GM10266 (cell line): ENCODE data around the gene ETV7.

ENCODE experiments used
- DNase-seq: peaks from one replicate; pipeline ENCODE4 v3.0.0; 2012; ENCODE audit errors: extremely low spot score
- TF ChIP-seq, protein P1 (sequence below): IDR thresholded peaks from 2 replicates; pipeline ENCODE4 v1.5.1; 2012; ENCODE audit warnings: mild to moderate bottlenecking, low read depth; ENCODE audit not compliant: control insufficient read depth, insufficient read depth; ENCODE audit errors: missing control alignments

Gene ETV7

DNA sequence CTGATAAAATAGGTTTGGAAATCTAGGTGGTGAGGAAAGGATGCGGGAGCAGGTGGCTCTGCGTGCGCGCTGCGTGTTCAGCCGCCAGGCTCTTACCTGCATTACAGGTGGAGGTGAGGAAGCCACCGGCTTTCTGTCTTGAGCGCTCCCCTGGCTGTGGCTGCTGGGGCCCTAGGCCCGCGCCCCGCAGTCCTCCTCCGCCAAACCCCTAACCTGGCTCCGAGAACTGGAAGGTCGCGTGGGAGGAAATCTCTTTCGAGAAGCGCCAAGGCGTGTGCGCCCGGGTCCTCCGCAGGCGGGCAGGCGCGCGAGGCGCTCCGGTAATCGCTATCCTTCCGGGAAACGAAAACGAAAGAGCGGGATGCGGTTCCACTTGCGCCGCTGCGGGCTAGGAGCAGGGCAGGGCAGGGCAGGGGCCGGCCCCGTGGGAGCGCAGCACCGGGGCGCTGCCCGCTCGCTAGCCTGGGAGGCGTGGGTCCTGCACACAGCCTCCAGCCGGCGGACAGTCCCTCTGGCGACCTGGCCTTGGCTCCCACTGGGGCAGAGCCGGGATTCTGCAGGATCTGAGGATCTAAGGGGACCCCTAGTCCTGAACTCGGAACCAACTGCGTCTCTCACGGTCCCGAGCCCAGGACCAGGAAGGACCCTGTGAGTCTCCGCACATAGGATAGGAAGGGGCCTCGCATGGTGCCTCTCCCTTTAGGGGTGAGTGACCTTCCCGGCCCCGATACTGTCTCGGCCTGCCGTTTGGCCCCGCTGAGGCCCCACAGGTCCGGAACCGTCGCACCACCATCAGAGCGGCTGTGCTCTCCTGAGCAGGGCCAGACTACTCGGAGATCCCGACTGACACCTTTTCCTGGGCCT lies at the start of gene ETV7:
Gene ETV7, minus strand, starts transcription at position 230 of the 864 bp plus-strand sequence. Its CDS starts 128 bp downstream, at position 102.
- DNase-seq, result no peak

DNA sequence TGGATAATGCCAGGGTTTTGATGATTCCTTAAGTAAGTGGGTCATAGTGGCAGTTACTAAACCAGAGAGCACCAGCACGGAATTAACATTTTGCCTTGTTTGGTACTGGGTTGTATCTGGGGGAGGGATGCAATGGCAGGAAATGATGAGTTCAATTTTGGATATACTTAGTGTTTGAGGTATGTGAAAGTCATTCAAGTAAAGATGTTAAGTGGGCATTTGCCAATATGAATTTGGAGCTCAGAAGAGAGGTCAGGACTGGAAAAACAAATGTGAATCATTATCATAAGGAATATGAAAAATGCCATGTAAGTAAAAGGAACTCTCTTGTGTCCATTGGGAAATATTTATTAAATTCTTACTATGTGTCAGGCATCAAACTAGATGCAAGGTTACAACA lies 49.0 kb upstream of the ETV7 start:
- DNase-seq, result no peak
- TF ChIP-seq, protein P1, sequence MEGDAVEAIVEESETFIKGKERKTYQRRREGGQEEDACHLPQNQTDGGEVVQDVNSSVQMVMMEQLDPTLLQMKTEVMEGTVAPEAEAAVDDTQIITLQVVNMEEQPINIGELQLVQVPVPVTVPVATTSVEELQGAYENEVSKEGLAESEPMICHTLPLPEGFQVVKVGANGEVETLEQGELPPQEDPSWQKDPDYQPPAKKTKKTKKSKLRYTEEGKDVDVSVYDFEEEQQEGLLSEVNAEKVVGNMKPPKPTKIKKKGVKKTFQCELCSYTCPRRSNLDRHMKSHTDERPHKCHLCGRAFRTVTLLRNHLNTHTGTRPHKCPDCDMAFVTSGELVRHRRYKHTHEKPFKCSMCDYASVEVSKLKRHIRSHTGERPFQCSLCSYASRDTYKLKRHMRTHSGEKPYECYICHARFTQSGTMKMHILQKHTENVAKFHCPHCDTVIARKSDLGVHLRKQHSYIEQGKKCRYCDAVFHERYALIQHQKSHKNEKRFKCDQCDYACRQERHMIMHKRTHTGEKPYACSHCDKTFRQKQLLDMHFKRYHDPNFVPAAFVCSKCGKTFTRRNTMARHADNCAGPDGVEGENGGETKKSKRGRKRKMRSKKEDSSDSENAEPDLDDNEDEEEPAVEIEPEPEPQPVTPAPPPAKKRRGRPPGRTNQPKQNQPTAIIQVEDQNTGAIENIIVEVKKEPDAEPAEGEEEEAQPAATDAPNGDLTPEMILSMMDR, result no peak

More for the DNA sequence above, at the start of gene ETV7:
- TF ChIP-seq, protein P1, result no peak

DNA sequence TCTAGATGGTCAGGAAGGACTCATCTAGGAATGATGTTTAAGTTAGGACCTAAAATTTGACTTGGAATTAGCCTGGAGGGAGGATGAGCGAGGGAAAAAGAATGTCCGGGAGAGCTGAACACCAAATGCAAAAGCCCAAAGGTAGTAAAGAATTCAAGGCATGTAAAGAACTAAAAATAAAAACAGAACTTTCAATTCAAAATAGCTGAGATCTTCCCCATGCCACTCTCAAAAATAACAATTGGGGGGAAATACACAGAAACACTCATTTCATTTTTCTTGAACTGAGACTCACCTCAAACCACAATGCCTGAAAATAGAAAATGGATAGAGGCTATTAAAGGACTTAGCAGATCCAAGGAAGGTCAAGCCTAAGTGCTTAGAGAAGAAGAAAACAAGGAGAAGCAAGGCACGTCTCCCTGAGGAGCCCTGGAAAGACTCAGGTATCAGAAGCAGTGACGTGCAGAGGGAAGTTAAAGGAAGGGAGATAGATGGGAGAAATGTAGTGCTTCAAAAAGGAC lies 44.7 kb upstream of the ETV7 start:
- TF ChIP-seq, protein P1, result no peak
- DNase-seq, result no peak

DNA sequence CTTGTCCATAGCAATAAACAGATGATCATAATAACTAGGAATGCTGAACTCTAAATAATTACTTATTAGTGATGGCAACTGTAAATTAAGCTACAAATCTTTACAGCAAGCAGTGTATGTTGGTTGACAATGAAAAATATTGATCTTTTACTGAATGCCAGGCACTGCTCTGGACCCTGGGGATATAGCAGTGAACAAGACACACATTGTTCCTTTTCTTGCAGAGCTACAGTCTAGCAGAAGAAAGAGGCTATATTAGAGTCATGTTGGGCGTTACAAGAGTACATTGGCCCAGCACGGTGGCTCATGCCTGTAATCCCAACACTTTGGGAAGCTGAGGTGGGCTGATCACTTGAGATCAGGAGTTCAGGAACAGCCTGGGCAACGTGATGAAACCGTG lies 43.7 kb upstream of the ETV7 start:
- TF ChIP-seq, protein P1, result no peak
- no peak for DNase-seq

DNA sequence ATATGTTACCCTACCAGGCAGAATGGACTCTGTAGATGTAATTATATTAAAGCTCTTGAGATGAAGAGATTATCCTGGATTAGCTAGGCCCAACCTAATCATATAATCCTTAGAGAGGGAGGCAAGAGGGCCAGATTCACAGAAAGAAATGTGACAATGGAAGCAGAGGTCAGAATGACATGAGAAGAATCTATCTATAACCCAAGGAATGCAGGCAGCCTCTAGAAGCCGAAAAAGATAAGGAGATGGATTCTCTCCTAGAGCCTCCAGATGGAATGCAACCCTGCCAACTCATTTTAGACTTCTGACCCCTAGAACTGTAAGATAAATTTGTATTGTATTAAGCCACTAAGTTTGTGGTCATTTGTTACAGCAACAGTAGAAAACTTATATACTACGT lies 42.9 kb upstream of the ETV7 start:
- TF ChIP-seq, protein P1, result no peak
- DNase-seq, result no peak

DNA sequence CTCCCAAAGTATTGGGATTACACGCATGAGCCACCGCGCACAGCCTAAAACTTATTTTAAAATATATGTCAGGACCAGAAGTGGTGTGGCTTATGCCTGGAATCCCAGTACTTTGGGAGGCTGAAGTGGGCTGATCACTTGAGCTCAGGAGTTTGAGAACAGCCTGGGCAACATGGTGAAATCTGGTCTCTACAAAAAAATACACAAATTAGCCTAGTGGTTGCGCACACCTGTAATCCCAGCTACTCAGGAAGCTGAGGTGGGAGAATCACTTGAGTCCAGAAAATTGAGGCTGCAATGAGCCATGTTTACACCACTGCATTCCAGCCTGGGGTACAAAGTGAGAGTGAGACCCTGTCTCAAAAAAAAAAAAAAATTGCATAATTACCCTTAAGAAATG lies 41.4 kb upstream of the ETV7 start:
- TF ChIP-seq, protein P1, result peak; percentile 28
- DNase-seq, result no peak

DNA sequence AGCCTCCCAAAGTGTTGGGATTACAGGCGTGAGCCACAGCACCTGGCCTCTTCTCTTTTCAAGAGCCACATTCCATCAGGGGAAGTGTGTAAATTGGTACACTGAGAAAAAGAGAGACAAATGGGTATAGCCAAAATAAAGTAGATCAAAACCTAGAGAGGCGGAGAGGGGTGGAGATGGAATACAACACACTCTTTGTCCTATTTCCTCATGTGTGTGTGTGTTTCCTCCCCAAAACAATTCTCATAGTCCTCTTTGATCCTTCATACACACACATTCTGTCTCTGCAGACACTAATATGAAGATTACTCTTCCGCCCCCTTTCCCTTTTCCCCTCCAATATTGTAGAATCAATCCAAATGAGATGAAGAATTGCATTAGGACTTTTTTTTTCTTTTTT lies 39.2 kb upstream of the ETV7 start:
- TF ChIP-seq, protein P1, result no peak
- DNase-seq, result no peak
